ENCODE measurements around the gene CAPN10. TPM values are rescaled to one million over a fixed set of nuclear protein-coding genes. Genes with fewer than 3 reads are reported as not detected.
"Not testable (repeated sequence)": the region's sequence is repeated elsewhere in the genome, so short reads cannot be mapped to it uniquely, and the experiment has no call there.

The CAPN10 gene
- total RNA-seq, result 51.8 TPM
- long read RNA-seq, transcript CAPN10-207 (12 exons, 2,644 nt), result major isoform, 41 of 78 reads
- long read RNA-seq, transcript CAPN10-201 (12 exons, 2,453 nt), result minor isoform, 6 of 78 reads
- long read RNA-seq, partial matches to known transcripts, result 15 of 78 reads
- long read RNA-seq, other reads (novel, unspliced or antisense), result 15 of 78 reads

GRCh38 chr2:240586198-240586918 is at the start of gene CAPN10:
TSS of gene CAPN10 (plus strand) at chr2:240586734. CDS start at chr2:240586912, 178 bp downstream.
- peak; percentile 100 for DNase-seq (ENCODE audit: missing footprints)
- intact Hi-C loops (cut with DNase I), result loop anchor here (1.0 kb wide), 1 partner anchor 18 kb away; the partner anchor contains the start of gene RNPEPL1
- ATAC-seq, result peak; percentile 95

GRCh38 chr2:240538031-240538780 is 48.3 kb upstream of the CAPN10 start:
- intact Hi-C loops (cut with DNase I), result no loop called here
- DNase-seq (ENCODE audit: missing footprints) (no peak), ATAC-seq (no peak)

- DNase-seq (ENCODE audit: missing footprints); intact Hi-C loops (cut with DNase I); ATAC-seq: not testable (repeated sequence)
Observed at GRCh38 chr2:240539101-240539500, 47.4 kb upstream of the CAPN10 start.

- intact Hi-C loops (cut with DNase I), result no loop called here
- ATAC-seq, result no peak
- DNase-seq (ENCODE audit: missing footprints), result no peak
Observed at GRCh38 chr2:240539906-240540305, 46.6 kb upstream of the CAPN10 start.

GRCh38 chr2:240551288-240551687 is 35.2 kb upstream of the CAPN10 start:
- ATAC-seq, result no peak
- intact Hi-C loops (cut with DNase I), result no loop called here
- DNase-seq (ENCODE audit: missing footprints), result no peak

- ATAC-seq (no peak), DNase-seq (ENCODE audit: missing footprints) (no peak)
- intact Hi-C loops (cut with DNase I), result no loop called here
Observed at GRCh38 chr2:240551811-240552210, 34.7 kb upstream of the CAPN10 start.

- DNase-seq (ENCODE audit: missing footprints), result no peak
- ATAC-seq, result no peak
- intact Hi-C loops (cut with DNase I), result no loop called here
Observed at GRCh38 chr2:240553956-240554480, 32.5 kb upstream of the CAPN10 start.

GRCh38 chr2:240554767-240555493 is 31.6 kb upstream of the CAPN10 start:
- DNase-seq (ENCODE audit: missing footprints) (peak; percentile 68), ATAC-seq (no peak)
- intact Hi-C loops (cut with DNase I), result loop anchor here (5.0 kb wide), 1 partner anchor 42 kb away; no protein-coding TSS in a partner anchor

GRCh38 chr2:240555541-240556250 is 30.8 kb upstream of the CAPN10 start:
- DNase-seq (ENCODE audit: missing footprints), result peak; percentile 67
- no peak for ATAC-seq

GRCh38 chr2:240556553-240557100 is 29.9 kb upstream of the CAPN10 start:
- DNase-seq (ENCODE audit: missing footprints), result peak; percentile 78
- no peak for ATAC-seq
- intact Hi-C loops (cut with DNase I), result loop anchor here (5.0 kb wide), 1 partner anchor 41 kb away; no protein-coding TSS in a partner anchor

More at GRCh38 chr2:240555541-240556250, 30.8 kb upstream of the CAPN10 start:
- intact Hi-C loops (cut with DNase I), result loop anchor here (5.0 kb wide), 1 partner anchor 42 kb away; no protein-coding TSS in a partner anchor

GRCh38 chr2:240557101-240557751 is 29.3 kb upstream of the CAPN10 start:
- intact Hi-C loops (cut with DNase I), result loop anchor here (5.0 kb wide), 1 partner anchor 40 kb away; no protein-coding TSS in a partner anchor

GRCh38 chr2:240557808-240558207 is 28.7 kb upstream of the CAPN10 start, which contains the start of gene ANKMY1:
TSS of gene ANKMY1 (minus strand) at chr2:240557988. CDS start at chr2:240557335, 653 bp downstream.
- ATAC-seq (peak; percentile 7), DNase-seq (ENCODE audit: missing footprints) (peak; percentile 79)
- intact Hi-C loops (cut with DNase I), result loop anchor here (5.0 kb wide), 1 partner anchor 39 kb away; no protein-coding TSS in a partner anchor

More at GRCh38 chr2:240557101-240557751, 29.3 kb upstream of the CAPN10 start:
- peak; percentile 55 for DNase-seq (ENCODE audit: missing footprints)
- ATAC-seq, result no peak

- intact Hi-C loops (cut with DNase I), result loop anchor here (5.0 kb wide), 1 partner anchor 39 kb away; no protein-coding TSS in a partner anchor
- ATAC-seq (no peak), DNase-seq (ENCODE audit: missing footprints) (peak; percentile 46)
Observed at GRCh38 chr2:240558236-240558761, 28.2 kb upstream of the CAPN10 start.

- intact Hi-C loops (cut with DNase I), result loop anchor here (5.0 kb wide), 1 partner anchor 38 kb away; no protein-coding TSS in a partner anchor
- no peak for DNase-seq (ENCODE audit: missing footprints)
- no peak for ATAC-seq
Observed at GRCh38 chr2:240559286-240559685, 27.2 kb upstream of the CAPN10 start.

GRCh38 chr2:240560084-240560479 is 26.5 kb upstream of the CAPN10 start, which contains the start of gene DUSP28:
TSS of gene DUSP28 (plus strand) at chr2:240560357. CDS start at chr2:240560685, 328 bp downstream.
- intact Hi-C loops (cut with DNase I), result no loop called here
- ATAC-seq (peak; percentile 85), DNase-seq (ENCODE audit: missing footprints) (peak; percentile 97)

All from Right ventricle myocardium inferior (tissue), 1 donor.